GM18511 (cell line): ENCODE data around the gene ZNF830.
A peak's percentile ranks its signal among the peaks of the same experiment; 100 is the strongest.
"Not testable (repeated sequence)": the region's sequence is repeated elsewhere in the genome, so short reads cannot be mapped to it uniquely, and the experiment has no call there.

Experiments used
- ATAC-seq: cut with Tn5 transposase; IDR thresholded peaks from one replicate; pipeline ENCODE4 v1.9.1; 2021; ENCODE audit warnings: mild to moderate bottlenecking, moderate library complexity; ENCODE audit not compliant: unreplicated experiment

Gene ZNF830

DNA sequence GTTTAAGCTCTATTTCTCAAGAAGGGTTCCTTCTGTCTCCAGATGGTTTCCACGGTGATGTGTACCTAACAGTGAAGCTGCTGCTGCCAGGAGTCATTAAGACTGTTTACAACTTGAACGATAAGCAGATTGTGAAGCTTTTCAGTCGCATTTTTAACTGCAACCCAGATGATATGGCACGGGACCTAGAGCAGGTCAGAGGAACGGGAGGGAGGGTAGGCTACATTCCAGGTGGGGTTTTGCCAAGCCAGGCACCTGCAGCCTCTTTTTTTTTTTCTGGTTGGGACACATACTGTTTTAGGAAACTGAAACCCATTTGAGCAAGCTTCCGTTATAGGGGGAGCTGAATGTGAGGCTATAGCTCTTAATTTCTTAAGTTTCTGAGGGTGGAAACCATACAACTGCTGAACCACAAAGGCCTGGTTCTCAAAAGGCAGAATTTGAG lies 29.6 kb downstream of the ZNF830 start:
- no peak for ATAC-seq

DNA sequence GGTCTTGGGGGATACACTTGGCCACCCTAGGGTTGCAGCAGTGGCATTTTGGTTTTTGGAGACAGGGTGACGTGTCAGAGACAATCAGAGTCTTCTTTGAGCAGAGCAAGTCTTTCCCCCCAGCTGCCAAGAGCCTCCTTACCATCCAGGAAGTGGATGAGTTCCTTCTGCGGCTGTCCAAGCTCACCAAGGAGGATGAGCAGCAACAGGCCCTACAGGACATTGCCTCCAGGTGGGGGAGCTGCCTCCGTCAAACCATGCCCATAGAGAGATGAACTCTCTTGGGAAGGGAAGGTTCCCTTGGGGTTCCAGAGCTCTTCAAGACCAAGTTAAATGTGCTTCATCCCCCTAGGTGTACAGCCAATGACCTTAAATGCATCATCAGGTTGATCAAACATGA lies 30.3 kb downstream of the ZNF830 start:
- ATAC-seq = no peak

DNA sequence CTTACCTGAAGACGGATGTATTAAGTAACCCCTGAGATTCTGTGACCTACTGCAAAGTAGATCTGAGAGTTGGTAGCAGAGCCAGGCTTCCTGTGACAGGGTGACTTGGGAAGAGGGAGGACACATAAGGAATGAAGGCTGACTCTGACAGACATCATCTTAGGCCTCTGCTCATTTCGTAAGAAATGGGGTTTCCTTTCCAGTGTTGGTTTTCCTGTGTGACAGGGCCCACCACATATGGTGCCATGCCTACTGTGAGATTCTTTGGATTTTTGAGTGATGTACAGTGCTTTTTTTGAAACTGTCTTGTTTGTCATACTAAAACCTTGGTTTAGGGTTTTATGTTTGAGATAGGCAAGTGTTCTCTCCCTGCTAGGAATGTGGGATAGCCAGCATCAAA lies 31.7 kb downstream of the ZNF830 start:
- ATAC-seq = no peak

GRCh38 chr17:34996422-34997285 lies 35.3 kb downstream of the ZNF830 start:
- ATAC-seq = no peak

GRCh38 chr17:34997355-34997862 lies 36.1 kb downstream of the ZNF830 start:
- no peak for ATAC-seq

DNA sequence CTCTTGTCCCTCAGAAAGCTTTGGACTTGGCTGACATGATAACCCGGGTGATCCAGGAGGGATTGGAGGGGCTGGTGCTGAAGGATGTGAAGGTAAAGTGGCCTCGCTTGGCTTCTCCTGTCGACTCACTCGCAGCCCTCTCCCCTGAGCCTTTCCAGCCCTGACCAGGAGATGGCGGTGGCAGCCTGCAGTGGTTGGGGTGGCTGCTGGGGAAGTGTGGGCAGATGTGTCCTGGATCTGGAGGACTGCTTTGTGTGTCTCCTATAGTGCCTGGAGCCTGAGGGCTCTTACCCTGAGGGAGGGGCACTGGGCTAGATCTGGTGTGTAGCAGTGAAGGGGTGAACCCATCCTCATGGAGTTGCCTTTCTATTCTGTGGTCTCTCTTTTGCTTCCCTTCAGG lies 36.9 kb downstream of the ZNF830 start:
- peak; percentile 66 for ATAC-seq

GRCh38 chr17:34999456-34999855 lies 38.1 kb downstream of the ZNF830 start:
- ATAC-seq = no peak

DNA sequence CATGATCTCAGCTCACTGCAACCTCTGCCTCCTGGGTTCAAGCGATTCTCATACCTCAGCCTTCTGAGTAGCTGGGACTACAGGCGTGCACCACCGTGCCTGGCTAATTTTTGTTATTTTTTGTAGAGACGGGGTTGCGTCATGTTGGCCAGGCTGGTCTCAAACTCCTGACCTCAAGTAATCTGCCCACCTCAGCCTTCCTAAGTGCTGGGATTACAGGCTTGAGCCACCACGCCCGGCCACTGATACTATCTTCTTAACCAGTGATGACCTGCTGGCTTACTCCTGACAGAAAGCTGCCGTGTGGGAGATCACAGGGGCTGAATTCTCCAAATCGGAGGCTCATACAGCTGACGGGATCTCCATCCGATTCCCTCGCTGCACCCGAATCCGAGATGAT lies 39.6 kb downstream of the ZNF830 start:
- ATAC-seq = not testable (repeated sequence)

- no peak for ATAC-seq
These were observed 40.2 kb downstream of the ZNF830 start for GRCh38 chr17:35001549-35001948.

- ATAC-seq = no peak
These were observed 41.7 kb downstream of the ZNF830 start for GRCh38 chr17:35002876-35003551.

GRCh38 chr17:35003778-35004177 lies 42.4 kb downstream of the ZNF830 start:
- no peak for ATAC-seq

- ATAC-seq = no peak
These were observed 45.0 kb downstream of the ZNF830 start for GRCh38 chr17:35006345-35006744.

- ATAC-seq = no peak
These were observed 45.6 kb downstream of the ZNF830 start for GRCh38 chr17:35006961-35007360.

DNA sequence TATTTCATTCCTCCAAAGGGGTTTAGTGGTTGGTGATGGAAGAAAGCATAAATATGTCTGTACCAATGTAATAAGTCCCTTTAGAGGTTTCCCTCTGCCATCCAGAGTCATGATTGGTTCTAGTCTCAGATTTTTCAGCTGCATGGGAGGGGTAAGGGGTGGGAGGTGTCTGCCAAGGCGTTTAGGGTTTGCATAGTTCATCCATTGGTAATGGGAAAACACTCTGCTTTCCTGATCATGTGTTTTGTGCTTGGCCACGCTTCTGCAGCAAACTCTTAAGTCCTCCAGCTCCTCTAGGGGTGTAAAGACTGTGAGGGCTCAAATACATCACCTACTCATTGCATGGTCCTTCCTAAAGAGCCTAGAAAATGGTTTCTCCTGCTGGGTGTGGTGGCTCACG lies 48.8 kb downstream of the ZNF830 start:
- no peak for ATAC-seq

- no peak for ATAC-seq
These were observed 50.4 kb downstream of the ZNF830 start for GRCh38 chr17:35011671-35012216.
